Activated CD8-positive, alpha-beta memory T cell treated with anti-CD3 and anti-CD28 coated beads for 4 hours (primary cell): ENCODE data around the gene VWA3B.
"Not testable (repeated sequence)": the region's sequence is repeated elsewhere in the genome, so short reads cannot be mapped to it uniquely, and the experiment has no call there.

Experiments used
- DNase-seq, 2 donors: peaks; one replicate each; pipeline ENCODE4 v3.0.0-alpha.2; 2020; ENCODE audit warnings: low read depth in 2 of 2

VWA3B gene, protein sequence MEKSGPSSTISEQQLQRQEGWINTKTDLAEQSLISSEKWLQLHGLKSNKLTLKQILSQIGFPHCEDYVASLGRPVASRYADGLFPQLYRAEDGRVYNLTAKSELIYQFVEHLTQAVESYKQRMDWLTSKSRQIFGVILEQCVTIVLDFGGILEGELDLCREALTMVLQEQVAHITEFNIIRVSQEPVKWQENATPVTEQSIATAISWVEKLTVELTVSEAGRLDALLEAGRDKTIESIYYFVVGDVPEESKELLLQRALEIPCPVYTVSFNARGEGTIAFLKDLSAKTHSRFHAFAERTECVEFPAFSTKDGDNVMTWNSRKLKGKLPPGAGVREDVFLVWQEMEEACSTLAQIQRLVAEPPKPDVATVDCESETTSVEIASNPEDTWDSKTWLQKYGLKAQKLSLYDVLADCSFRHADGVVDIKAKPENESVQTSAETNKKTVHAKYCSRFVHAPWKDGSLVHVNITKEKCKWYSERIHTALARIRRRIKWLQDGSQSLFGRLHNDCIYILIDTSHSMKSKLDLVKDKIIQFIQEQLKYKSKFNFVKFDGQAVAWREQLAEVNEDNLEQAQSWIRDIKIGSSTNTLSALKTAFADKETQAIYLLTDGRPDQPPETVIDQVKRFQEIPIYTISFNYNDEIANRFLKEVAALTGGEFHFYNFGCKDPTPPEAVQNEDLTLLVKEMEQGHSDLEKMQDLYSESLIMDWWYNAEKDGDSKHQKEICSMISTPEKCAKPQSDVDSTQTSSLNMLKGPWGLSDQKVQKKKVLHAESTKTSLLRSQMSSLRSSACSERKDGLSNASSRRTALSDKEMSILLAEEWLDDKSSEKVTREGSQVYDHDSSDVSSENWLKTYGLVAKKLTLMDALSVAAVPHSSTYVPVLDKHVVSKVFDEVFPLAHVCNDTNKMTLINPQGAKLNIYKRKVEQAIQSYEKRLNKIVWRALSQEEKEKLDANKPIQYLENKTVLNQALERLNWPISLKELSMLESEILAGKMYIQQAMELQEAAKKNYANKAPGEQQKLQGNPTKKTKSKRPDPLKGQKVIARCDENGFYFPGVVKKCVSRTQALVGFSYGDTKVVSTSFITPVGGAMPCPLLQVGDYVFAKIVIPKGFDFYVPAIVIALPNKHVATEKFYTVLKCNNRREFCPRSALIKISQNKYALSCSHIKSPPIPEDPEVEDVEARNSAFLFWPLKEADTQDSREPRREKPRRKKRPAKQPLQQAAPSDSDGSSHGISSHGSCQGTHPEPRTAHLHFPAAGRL (N-terminal part only)

DNA sequence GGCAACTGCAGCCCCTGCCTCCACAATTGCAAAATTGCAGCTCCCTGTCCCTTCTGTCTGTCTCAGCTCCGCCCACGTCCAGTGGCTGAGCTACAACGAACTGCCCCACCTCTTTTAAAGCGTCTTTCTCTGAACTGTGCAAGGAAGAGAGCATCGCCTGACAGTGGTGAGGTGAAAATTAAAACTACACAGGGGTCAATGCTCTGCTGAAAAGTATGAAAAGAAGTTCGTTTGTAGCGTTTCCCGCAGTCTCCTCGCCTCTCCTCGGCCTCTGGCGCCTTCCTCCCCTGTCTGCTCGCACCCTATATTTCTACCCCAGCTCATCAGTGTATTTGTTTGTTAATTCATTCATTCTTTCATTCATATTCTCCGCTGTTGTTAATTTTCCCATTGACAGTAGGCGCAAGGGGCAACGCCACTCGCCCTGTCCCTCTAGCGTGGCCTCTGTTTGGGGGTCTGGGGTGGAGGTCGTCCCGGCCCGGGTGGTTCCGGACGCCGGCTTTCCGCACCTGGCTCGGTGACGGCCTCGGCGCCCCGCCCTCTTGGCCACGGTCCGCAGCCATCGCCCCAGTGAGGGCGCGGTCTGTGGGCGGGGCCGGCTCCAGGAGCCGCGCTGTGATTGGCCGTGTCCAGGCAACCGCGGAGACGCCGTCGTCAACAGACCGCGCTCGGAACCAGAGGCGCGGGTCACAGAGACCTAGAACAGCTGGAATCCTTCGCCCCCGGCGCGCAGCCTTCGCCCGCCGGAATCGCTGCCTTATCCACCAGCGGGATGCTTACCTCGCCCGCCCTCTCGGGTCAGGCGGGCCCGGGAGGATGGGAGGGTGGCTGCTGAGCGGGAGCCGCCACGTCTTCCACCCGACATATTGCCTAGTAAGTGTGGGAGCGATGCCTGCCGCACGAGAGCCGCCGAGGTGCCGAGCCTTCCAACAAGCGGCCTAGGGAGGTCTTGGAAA lies at the start of gene VWA3B:
Gene VWA3B, plus strand, starts transcription at position 677 of the 956 bp plus-strand sequence. CDS start 5,926 bp downstream, outside the sequence.
- DNase-seq = no peak

DNA sequence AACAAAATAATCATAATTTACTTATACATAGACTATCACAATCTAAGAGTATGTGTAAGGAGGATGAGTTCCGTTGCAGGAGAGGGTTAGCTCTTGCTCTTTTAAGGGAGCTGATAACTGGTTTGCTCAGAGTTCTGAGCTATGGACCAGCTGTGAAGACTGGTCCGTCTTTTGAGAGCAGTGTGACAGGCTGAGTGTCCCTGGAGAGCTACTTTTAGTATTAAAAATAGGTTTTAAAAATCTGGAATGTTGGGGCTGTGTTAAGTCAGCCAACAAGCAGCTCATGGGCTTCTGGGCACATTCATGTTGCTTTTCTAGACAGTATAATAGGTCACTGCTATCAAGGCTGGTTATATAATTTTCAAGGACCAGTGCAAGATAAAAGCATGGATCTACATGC lies 49.8 kb upstream of the VWA3B start:
- DNase-seq = no peak

- no peak for DNase-seq
These were observed 49.2 kb upstream of the VWA3B start for GRCh38 chr2:98037666-98038336.

- DNase-seq = no peak
These were observed 47.7 kb upstream of the VWA3B start for GRCh38 chr2:98039085-98039756.

GRCh38 chr2:98040331-98040939 lies 46.5 kb upstream of the VWA3B start:
- DNase-seq = no peak

DNA sequence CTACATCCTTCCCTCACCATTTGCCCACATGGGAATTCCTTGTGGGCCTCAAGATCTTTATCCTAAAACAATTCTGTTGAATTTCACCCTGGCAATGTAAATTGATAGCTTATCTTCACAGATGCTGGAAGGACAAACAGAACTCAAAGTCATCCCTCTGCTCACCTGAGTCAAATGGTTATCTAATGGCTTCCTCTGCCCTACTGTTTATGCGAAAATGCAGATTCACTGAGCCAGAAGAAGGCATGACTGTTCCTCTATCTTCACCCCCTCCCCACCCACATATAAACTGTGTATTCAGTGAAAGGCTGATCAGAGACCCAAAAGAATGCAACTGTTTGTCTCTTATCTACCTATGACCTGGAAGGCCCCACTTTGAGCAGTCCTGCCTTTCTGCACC lies 43.9 kb upstream of the VWA3B start:
- DNase-seq = no peak

DNA sequence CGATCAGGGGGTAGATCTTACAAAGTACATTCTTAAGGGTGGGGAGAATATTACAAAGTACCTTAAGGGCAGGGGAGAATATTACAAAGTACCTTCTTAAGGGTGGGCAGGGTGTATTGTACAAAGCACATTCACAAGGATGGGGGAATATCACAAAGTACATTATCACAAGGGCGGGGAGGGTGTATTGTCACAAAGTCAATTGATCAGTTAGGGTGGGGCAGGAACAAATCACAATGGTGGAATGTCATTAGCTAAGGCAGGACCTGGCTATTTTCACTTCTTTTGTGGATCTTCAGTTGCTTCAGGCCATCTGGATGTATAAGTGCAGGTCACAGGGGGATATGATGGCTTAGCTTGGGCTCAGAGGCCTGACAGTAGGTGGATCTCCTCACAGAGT lies 42.2 kb upstream of the VWA3B start:
- DNase-seq = not testable (repeated sequence)

GRCh38 chr2:98050070-98050469 lies 36.9 kb upstream of the VWA3B start:
- no peak for DNase-seq

- DNase-seq = no peak
These were observed 28.6 kb upstream of the VWA3B start for GRCh38 chr2:98058191-98058975.

DNA sequence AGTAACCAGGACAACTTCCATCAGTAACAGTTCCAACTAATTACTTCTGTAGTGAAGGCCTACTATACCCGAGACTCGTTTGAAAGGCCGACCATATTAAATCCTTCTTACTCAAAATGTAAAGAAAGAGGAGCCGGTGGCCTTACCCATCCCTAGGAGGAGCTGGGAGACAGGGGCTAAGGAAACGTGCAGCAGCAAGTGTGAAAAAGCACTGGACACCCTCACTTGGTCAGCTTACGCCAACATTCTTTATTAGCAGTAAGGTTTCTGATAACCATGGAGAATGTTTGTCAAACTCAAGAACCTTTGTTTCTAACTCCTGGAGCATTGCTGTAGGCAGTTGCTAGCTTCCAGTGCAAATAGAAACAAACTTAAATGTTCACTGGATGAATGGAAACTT lies 26.7 kb upstream of the VWA3B start:
- DNase-seq = no peak

DNA sequence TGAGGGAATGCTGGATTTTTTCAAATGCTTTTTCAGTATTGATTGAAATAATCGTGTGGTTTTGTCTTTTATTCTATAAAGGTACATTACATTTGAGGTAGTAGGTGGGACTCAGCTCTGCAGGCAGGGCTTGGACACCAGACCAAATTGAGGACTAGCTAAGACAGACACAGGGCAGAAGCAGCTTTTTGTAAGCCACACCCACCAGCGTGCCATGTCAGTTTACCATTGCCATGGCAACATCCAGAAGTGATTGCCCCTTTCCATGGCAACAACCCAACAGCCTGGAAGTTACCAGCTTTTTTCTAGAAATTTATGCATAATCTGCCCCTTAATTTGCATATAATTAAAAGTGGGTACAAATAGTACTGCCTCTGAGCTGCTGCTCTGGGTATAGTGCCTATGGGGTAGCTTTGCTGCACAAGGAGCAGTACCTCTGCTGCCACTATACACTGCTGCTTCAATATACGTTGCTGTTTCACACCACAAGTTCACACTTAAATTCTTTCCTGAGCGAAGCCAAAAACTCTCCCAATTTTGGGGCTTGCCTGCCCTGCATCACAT lies 23.6 kb upstream of the VWA3B start:
- no peak for DNase-seq

GRCh38 chr2:98065808-98066207 lies 21.2 kb upstream of the VWA3B start:
- DNase-seq = no peak

DNA sequence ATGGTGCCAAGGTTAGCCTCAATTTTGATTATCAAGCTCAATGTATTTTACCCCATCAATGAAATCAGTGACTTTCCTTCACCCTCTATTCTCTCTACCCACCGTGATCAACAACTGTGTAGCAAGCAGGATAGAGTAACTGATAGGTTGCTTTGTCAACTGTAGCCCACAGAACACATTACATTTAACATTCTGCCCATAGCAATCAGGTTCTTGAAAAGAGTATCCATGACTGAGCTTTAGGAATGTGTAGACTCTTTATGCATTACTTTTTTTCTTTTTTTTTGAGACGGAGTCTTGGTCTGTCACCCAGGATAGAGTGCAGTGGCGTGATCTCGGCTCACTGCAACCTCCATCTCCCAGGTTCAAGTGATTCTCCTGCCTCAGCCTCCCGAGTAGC lies 19.8 kb upstream of the VWA3B start:
- no peak for DNase-seq

GRCh38 chr2:98070081-98070480 lies 16.9 kb upstream of the VWA3B start:
- DNase-seq = no peak

GRCh38 chr2:98072442-98072841 lies 14.5 kb upstream of the VWA3B start:
- DNase-seq = no peak

- no peak for DNase-seq
These were observed 8.3 kb upstream of the VWA3B start for GRCh38 chr2:98078701-98079100.

DNA sequence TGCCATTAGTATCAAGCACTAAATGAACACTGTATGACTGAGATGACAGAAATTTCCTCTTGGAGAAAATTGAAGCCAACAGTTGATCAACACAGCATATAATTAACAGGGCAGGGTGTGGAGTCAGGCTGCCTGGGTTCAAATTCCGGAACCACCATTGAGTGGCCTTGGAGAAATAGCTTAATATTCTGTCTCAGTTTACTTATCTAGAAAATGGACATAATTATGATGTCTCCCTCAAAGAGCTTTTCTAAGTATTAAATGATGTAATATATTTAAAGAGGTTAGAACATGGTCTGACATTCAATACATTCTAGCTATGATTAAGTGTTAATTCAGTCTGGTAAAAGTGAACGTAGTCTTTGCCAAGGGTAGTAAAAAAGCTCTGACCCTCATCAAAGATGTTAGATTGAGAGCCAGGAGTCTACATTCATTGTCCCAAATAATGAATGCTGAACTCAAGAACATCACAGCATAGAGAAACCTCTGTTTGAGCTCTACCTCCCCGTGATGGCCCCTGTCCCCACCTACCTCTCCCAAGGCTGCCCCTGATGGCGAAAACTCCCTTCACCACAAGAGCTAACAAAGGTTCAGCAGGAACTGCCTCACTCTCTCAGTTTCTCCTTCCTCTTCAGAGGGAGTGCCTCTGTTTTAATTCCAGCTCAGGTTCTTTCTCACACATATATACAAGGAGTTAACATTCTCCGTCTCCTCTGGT lies 2.7 kb upstream of the VWA3B start:
- no peak for DNase-seq

- no peak for DNase-seq
These were observed 2.1 kb upstream of the VWA3B start for GRCh38 chr2:98084869-98085238.
